Esophagus muscularis mucosa (tissue), 4 donors: Measurements from ENCODE around the gene PLCXD3. TPM values are rescaled to one million over a fixed set of nuclear protein-coding genes. Genes with fewer than 3 reads are reported as not detected.
A peak's percentile ranks its signal among the peaks of the same experiment; 100 is the strongest.

Experiments used
- DNase-seq: peaks from one replicate; pipeline ENCODE4 v3.0.0-alpha.2; 2017; ENCODE audit errors: extremely low spot score
- H3K27ac ChIP-seq, 4 donors: fragments of 200-600 bp; sonication (generic); replicated peaks in 1 of 4; 1 replicate in 3 of 4; 2 replicates in 1 of 4; pipeline ENCODE4 v1.5.1; 2016 to 2019; ENCODE audit warnings: mild to moderate bottlenecking in 1 of 4
- H3K27me3 ChIP-seq, 4 donors: fragments of 200-600 bp; sonication (generic); one replicate each; pipeline versions ENCODE4 v1.5.1 to v1.6.0; 2016 to 2019
- H3K36me3 ChIP-seq, 4 donors: fragments of 200-600 bp; sonication (generic); one replicate each; pipeline ENCODE4 v1.5.1; 2016 to 2019
- H3K4me1 ChIP-seq, 4 donors: fragments of 200-600 bp; sonication (generic); one replicate each; pipeline ENCODE4 v1.5.1; 2016 to 2019
- H3K4me3 ChIP-seq, 4 donors: fragments of 200-600 bp; sonication (generic); 1 replicate in 2 of 4; 2 replicates in 2 of 4; pipeline ENCODE4 v1.5.1; 2016 to 2019; ENCODE audit warnings: mild to moderate bottlenecking in 4 of 4, moderate library complexity in 1 of 4
- H3K9me3 ChIP-seq, 4 donors: fragments of 200-600 bp; sonication (generic); 1 replicate in 3 of 4; 2 replicates in 1 of 4; pipeline ENCODE4 v1.5.1; 2016 to 2019
- CTCF ChIP-seq, 3 experiments: fragments of 200-600 bp in 2 of 3; fragments of 450-650 bp in 1 of 3; sonication (generic) in 2 of 3; IDR thresholded peaks; one replicate each; pipeline ENCODE4 v1.5.1; 2017 to 2019; ENCODE audit warnings: antibody characterized with exemption in 3 of 3, mild to moderate bottlenecking in 2 of 3, moderate library complexity in 1 of 3
- EP300 ChIP-seq: sonication (generic); formaldehyde crosslinking; IDR thresholded peaks from one replicate; pipeline ENCODE4 v1.6.1; 2017; ENCODE audit warnings: antibody characterized with exemption
- POLR2A ChIP-seq: fragments of 450-650 bp; IDR thresholded peaks from one replicate; pipeline ENCODE4 v1.6.1; 2017; ENCODE audit warnings: antibody characterized with exemption, moderate library complexity, mild to moderate bottlenecking, low read depth
- POLR2AphosphoS5 ChIP-seq, 2 donors: sonication (generic); formaldehyde crosslinking; IDR thresholded peaks; one replicate each; pipeline ENCODE4 v1.6.1; 2017; ENCODE audit warnings: antibody characterized with exemption in 2 of 2
- WGBS: methylation state at CpG from one replicate; pipeline ENCODE4 v1.1.5; 2018; 5-methylcytosine and 5-hydroxymethylcytosine counted together
- intact Hi-C: fragments of 100-400 bp; cut with DNase I; formaldehyde crosslinking; loops from one replicate; pipeline ENCODE4 v1.15.1; 2023
- total RNA-seq, 4 donors: library from RNA; depleted of rRNA; stranded (reverse); fragments of >200 nt; gene quantifications; one replicate each; pipeline versions ENCODE4 v1.1.0 to v1.2.1, GENCODE V29; 2016

PLCXD3 gene, protein sequence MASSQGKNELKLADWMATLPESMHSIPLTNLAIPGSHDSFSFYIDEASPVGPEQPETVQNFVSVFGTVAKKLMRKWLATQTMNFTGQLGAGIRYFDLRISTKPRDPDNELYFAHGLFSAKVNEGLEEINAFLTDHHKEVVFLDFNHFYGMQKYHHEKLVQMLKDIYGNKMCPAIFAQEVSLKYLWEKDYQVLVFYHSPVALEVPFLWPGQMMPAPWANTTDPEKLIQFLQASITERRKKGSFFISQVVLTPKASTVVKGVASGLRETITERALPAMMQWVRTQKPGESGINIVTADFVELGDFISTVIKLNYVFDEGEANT
- 1 to 10 TPM; 1.1 to 3.0 (median 2.0) TPM for total RNA-seq

GRCh38 chr5:41510176-41510831, at the start of gene PLCXD3:
Gene PLCXD3, minus strand, starts transcription at chr5:41510601. Its CDS starts 75 bp downstream, at chr5:41510526.
- Histone ChIP-seq H3K36me3 (no peaks in the 10 kb centered on the region), H3K4me3 (peak within 1 kb of the TSS; percentile 45 to 60 (median 48)), H3K27ac (no peak within 1 kb of the TSS), H3K9me3 (no peaks in the 10 kb centered on the region), H3K4me1 (peaks cover 8 to 19% (median 15%) of the 10 kb centered on the region in 4 donors), H3K27me3 (peaks cover 0 to 37% (median 0%) of the 10 kb centered on the region in 4 donors)
- 2% methylated on average over 17 of the region's 41 CpGs for whole genome bisulfite sequencing
- TF ChIP-seq EP300, result no peak
- no peak for TF ChIP-seq POLR2AphosphoS5 (IDR thresholded peaks at IDR 0.05)
- TF ChIP-seq CTCF (IDR thresholded peaks at IDR 0.05), result no peak
- TF ChIP-seq POLR2A, result no peak
- intact Hi-C loops, result no loop called here
- no peak for DNase-seq

DNA sequence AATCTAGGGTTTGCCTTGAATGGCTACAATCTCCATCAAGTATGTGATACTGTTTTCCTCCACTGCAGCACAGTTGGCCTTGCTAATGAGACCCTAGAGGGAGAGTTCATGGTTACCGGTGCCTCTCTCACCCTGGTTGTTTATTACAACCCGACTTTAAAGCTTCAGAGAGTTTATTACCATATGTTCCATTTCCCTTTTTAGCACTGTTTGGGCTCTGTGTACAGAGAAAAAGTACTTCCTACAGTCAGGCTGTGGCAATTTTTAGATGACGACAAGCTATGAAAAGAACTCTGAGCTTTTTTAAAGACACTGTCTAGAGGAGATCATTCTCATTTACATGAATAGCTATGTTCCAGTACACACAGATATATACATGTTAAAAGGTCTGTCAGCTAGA, 48.8 kb upstream of the PLCXD3 start:
- no peak for TF ChIP-seq EP300
- TF ChIP-seq CTCF (IDR thresholded peaks at IDR 0.05), result no peak
- TF ChIP-seq POLR2A, result no peak
- no peak for TF ChIP-seq POLR2AphosphoS5 (IDR thresholded peaks at IDR 0.05)
- Histone ChIP-seq H3K4me3 (no peak overlapping the region), H3K9me3 (no peaks in the 10 kb centered on the region), H3K4me1 (peaks cover 0 to 11% (median 7%) of the 10 kb centered on the region in 4 donors), H3K27me3 (no peaks in the 10 kb centered on the region), H3K27ac (no peak overlapping the region), H3K36me3 (no peaks in the 10 kb centered on the region)
- intact Hi-C loops, result no loop called here
- no peak for DNase-seq
- 10% methylated on average over 3 of the region's 3 CpGs for WGBS

DNA sequence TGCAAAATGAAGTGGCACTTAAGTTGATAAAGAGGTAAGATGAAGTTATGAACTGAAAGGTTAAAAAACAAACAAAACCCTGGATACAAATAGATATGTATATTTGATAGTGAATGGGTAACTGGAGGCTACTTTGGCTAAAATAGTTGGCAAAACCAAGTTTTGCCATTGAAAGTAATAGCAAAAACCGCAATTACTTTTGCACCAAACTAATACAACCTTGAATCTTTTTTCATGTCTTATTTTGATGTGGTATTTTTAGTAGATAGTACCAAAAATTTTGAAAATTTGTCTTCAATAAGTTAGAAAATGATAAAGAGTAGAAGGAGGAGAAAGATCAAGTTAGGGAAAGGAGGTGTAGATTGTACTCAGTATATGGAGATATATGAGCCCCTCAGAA, 47.9 kb upstream of the PLCXD3 start:
- WGBS, result 54% methylated on average over 1 of the region's 1 CpG
- Histone ChIP-seq H3K36me3 (no peaks in the 10 kb centered on the region), H3K9me3 (no peaks in the 10 kb centered on the region), H3K4me3 (no peak overlapping the region), H3K27ac (no peak overlapping the region), H3K27me3 (no peaks in the 10 kb centered on the region), H3K4me1 (peaks cover 0 to 11% (median 7%) of the 10 kb centered on the region in 4 donors)
- TF ChIP-seq EP300, result no peak
- DNase-seq, result no peak
- intact Hi-C loops, result no loop called here

GRCh38 chr5:41547991-41548390, 37.6 kb upstream of the PLCXD3 start:
- Histone ChIP-seq H3K27me3 (no peaks in the 10 kb centered on the region), H3K4me1 (no peaks in the 10 kb centered on the region), H3K4me3 (no peak overlapping the region), H3K9me3 (peaks cover 0 to 6% (median 3%) of the 10 kb centered on the region in 4 donors), H3K27ac (no peak overlapping the region), H3K36me3 (no peaks in the 10 kb centered on the region)
- DNase-seq, result no peak
- no peak for TF ChIP-seq CTCF (IDR thresholded peaks at IDR 0.05)
- TF ChIP-seq EP300, result no peak
- no peak for TF ChIP-seq POLR2A
- no peak for TF ChIP-seq POLR2AphosphoS5 (IDR thresholded peaks at IDR 0.05)
- intact Hi-C loops, result no loop called here
- WGBS, result 65% methylated on average over 1 of the region's 1 CpG

- Histone ChIP-seq H3K36me3 (no peaks in the 10 kb centered on the region), H3K27me3 (no peaks in the 10 kb centered on the region), H3K4me1 (no peaks in the 10 kb centered on the region), H3K4me3 (no peak overlapping the region), H3K27ac (no peak overlapping the region), H3K9me3 (peaks cover 0 to 11% (median 0%) of the 10 kb centered on the region in 4 donors)
- TF ChIP-seq POLR2A, result no peak
- TF ChIP-seq CTCF (IDR thresholded peaks at IDR 0.05), result no peak
- TF ChIP-seq EP300, result no peak
- TF ChIP-seq POLR2AphosphoS5 (IDR thresholded peaks at IDR 0.05), result no peak
- intact Hi-C loops, result no loop called here
- DNase-seq, result no peak
Observed at GRCh38 chr5:41542183-41542582, 31.8 kb upstream of the PLCXD3 start.
